ENCODE data around the gene POLR2E. TPM values are rescaled to one million over a fixed set of nuclear protein-coding genes. Genes with fewer than 3 reads are reported as not detected.

The POLR2E gene
- total and polyA plus RNA-seq, 2 donors (not counting 1 experiment from before 2014, with no cell fraction given) = 103 to 121 TPM

DNA sequence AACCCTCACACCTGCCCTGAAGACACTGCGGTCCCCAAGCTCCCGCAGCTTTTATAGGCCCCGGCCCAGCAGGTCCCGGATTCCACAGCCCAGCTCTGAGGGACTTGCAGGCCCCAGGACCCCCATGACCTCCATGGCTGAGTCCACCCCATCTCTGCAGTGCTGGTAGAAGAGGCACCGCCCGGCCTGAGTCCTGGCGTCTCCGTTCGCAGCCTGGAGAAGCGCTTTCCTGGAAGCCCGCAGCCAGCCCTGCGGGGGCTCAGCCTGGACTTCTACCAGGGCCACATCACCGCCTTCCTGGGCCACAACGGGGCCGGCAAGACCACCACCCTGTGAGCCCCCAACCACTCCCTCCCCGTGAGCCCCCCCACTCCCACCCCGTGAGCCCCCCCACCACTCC is 46.1 kb downstream of the POLR2E start:
- POLR2A ChIA-PET = interaction anchor here (0.7 to 2.0 kb wide), 2 partner anchors 18 to 25 kb away, joined by 3 to 8 read pairs; partner anchors contain the start of gene ARHGAP45
- no peak overlapping the region for H2AFZ ChIP-seq (ENCODE audit: insufficient read depth, low read depth, low read length, poor library complexity, severe bottlenecking)
- TF ChIP-seq, protein P1, sequence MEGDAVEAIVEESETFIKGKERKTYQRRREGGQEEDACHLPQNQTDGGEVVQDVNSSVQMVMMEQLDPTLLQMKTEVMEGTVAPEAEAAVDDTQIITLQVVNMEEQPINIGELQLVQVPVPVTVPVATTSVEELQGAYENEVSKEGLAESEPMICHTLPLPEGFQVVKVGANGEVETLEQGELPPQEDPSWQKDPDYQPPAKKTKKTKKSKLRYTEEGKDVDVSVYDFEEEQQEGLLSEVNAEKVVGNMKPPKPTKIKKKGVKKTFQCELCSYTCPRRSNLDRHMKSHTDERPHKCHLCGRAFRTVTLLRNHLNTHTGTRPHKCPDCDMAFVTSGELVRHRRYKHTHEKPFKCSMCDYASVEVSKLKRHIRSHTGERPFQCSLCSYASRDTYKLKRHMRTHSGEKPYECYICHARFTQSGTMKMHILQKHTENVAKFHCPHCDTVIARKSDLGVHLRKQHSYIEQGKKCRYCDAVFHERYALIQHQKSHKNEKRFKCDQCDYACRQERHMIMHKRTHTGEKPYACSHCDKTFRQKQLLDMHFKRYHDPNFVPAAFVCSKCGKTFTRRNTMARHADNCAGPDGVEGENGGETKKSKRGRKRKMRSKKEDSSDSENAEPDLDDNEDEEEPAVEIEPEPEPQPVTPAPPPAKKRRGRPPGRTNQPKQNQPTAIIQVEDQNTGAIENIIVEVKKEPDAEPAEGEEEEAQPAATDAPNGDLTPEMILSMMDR (IDR thresholded peaks at IDR 0.05) = no peak
- no peak for TF ChIP-seq EZH2 (IDR thresholded peaks at IDR 0.05; ENCODE audit: borderline replicate concordance, insufficient read depth, low read depth, low read length, poor library complexity, severe bottlenecking)

DNA sequence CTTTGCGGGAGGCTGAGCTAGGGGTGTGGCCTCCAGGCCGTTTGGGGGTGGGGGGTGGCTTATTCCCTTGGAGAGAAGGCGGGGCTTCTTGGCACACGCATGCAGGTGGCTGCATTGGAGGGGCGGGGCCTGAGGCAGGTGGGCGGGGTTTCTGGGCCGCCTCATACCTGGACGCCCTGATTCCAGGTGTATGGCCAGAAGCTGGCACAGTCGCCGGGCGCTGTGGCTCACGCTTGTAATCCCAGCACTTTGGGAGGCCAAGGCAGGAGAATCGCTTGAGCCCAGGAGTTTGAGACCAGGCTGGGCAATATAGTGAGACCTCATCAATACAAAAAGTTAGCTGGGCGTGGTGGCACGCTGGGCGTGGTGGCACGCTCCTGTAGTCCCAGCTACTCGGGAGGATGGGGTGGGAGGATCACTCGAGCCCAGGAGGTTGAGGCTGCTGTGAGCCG is 47.5 kb downstream of the POLR2E start:
- Histone ChIP-seq H3K4me1 (ENCODE audit: control insufficient read depth in 2 of 2, insufficient read depth in 2 of 2, low read length in 2 of 2) (peaks cover 0 to 11% of the 10 kb centered on the region in 2 donors), H3K9me3 (ENCODE audit: control extremely low read depth in 1 of 3, control insufficient read depth in 2 of 3, insufficient read depth in 1 of 3, low read length in 2 of 3) (peaks cover 0 to 7% (median 0%) of the 10 kb centered on the region in 3 donors), H3K4me3 (ENCODE audit: control extremely low read depth in 1 of 5, extremely low read depth in 1 of 5, insufficient read depth in 1 of 5, low read depth in 2 of 5, low read length in 4 of 5) (no peak overlapping the region), H3K27me3 (replicated peaks in 1 of 4; ENCODE audit: control extremely low read depth in 1 of 4, control insufficient read depth in 3 of 4, insufficient read depth in 4 of 4, low read length in 3 of 4) (no peaks in the 10 kb centered on the region), H3K4me2 (replicated peaks; ENCODE audit: low read depth, low read length, poor library complexity, severe bottlenecking) (peak overlapping the region; percentile 19), H3K36me3 (replicated peaks in 1 of 2; ENCODE audit: control extremely low read depth in 1 of 2, control insufficient read depth in 1 of 2, extremely low read depth in 1 of 2, insufficient read depth in 2 of 2, low read length in 1 of 2) (peaks cover 0 to 60% of the 10 kb centered on the region in 2 experiments), H3K79me2 (ENCODE audit: control insufficient read depth, insufficient read depth, low read length) (peaks cover 35% of the 10 kb centered on the region), H4K20me1 (ENCODE audit: control insufficient read depth, insufficient read depth, low read length, poor library complexity, severe bottlenecking) (peaks cover 45% of the 10 kb centered on the region), H2AFZ (ENCODE audit: insufficient read depth, low read depth, low read length, poor library complexity, severe bottlenecking) (no peak overlapping the region), H3K27ac (ENCODE audit: low read length in 2 of 2) (no peak overlapping the region), H3K9ac (ENCODE audit: low read length) (no peak overlapping the region)
- TF ChIP-seq, protein P1 (IDR thresholded peaks at IDR 0.05) = no peak
- TF ChIP-seq EZH2 (IDR thresholded peaks at IDR 0.05; ENCODE audit: borderline replicate concordance, insufficient read depth, low read depth, low read length, poor library complexity, severe bottlenecking) = no peak
- ChIA-PET POLR2A (interaction anchor here (0.6 to 2.0 kb wide), 5 partner anchors 10 to 33 kb away, joined by 3 to 8 read pairs (median 3); partner anchors contain the start of gene ARHGAP45), CTCF (interaction anchor here (0.6 to 1.7 kb wide), 5 partner anchors 17 to 151 kb away, joined by 3 to 9 read pairs (median 4); no protein-coding TSS in a partner anchor)
- Mint-ChIP-seq H3K9me3 (ENCODE audit: insufficient read depth) (no peaks in the 10 kb centered on the region), H3K4me1 (peaks cover 9% of the 10 kb centered on the region), H3K27ac (no peak overlapping the region), H3K27me3 (no peaks in the 10 kb centered on the region), H3K4me3 (no peak overlapping the region)
- ATAC-seq (ENCODE audit: low read depth) = no peak
- WGBS (ENCODE audit: insufficient coverage) = 90% methylated on average over 16 of the region's 20 CpGs
- intact Hi-C loops (cut with micrococcal nuclease) = no loop called here
- no peak for DNase-seq

More for the DNA sequence above, 46.1 kb downstream of the POLR2E start:
- H3K9me3 ChIP-seq (ENCODE audit: control extremely low read depth in 1 of 3, control insufficient read depth in 2 of 3, insufficient read depth in 1 of 3, low read length in 2 of 3) = peaks cover 0 to 10% (median 0%) of the 10 kb centered on the region in 3 donors
- H3K36me3 ChIP-seq (replicated peaks in 1 of 2; ENCODE audit: control extremely low read depth in 1 of 2, control insufficient read depth in 1 of 2, extremely low read depth in 1 of 2, insufficient read depth in 2 of 2, low read length in 1 of 2) = peaks cover 0 to 62% of the 10 kb centered on the region in 2 experiments
- no peak overlapping the region for H3K4me3 ChIP-seq (ENCODE audit: control extremely low read depth in 1 of 5, extremely low read depth in 1 of 5, insufficient read depth in 1 of 5, low read depth in 2 of 5, low read length in 4 of 5)
- DNase-seq (no peak), ATAC-seq (ENCODE audit: low read depth) (no peak)
- no peak overlapping the region for H3K4me2 ChIP-seq (replicated peaks; ENCODE audit: low read depth, low read length, poor library complexity, severe bottlenecking)
- CTCF ChIA-PET = interaction anchor here (1.5 kb wide), 1 partner anchor 37 kb away, joined by 9 read pairs; no protein-coding TSS in a partner anchor
- peaks cover 33% of the 10 kb centered on the region for H4K20me1 ChIP-seq (ENCODE audit: control insufficient read depth, insufficient read depth, low read length, poor library complexity, severe bottlenecking)
- peaks cover 0 to 11% of the 10 kb centered on the region in 2 donors for H3K4me1 ChIP-seq (ENCODE audit: control insufficient read depth in 2 of 2, insufficient read depth in 2 of 2, low read length in 2 of 2)
- no peaks in the 10 kb centered on the region for H3K9me3 Mint-ChIP-seq (ENCODE audit: insufficient read depth)
- H3K4me1 Mint-ChIP-seq = peaks cover 9% of the 10 kb centered on the region
- H3K4me3 Mint-ChIP-seq = no peak overlapping the region
- intact Hi-C loops (cut with micrococcal nuclease) = no loop called here
- no peak overlapping the region for H3K9ac ChIP-seq (ENCODE audit: low read length)
- WGBS (ENCODE audit: insufficient coverage) = 96% methylated on average over 12 of the region's 17 CpGs
- H3K79me2 ChIP-seq (ENCODE audit: control insufficient read depth, insufficient read depth, low read length) = peaks cover 25% of the 10 kb centered on the region
- no peaks in the 10 kb centered on the region for H3K27me3 ChIP-seq (replicated peaks in 1 of 4; ENCODE audit: control extremely low read depth in 1 of 4, control insufficient read depth in 3 of 4, insufficient read depth in 4 of 4, low read length in 3 of 4)
- H3K27ac ChIP-seq (ENCODE audit: low read length in 2 of 2) = no peak overlapping the region
- no peak overlapping the region for H3K27ac Mint-ChIP-seq
- H3K27me3 Mint-ChIP-seq = no peaks in the 10 kb centered on the region

All from B cell (primary cell).